A673 (cell line): ENCODE results near the gene PLCD3. TPM values are rescaled to one million over a fixed set of nuclear protein-coding genes. Genes with fewer than 3 reads are reported as not detected.
A peak's percentile ranks its signal among the peaks of the same experiment; 100 is the strongest.

Experiments
- BruUV-seq: library from RNA; stranded (reverse); fragments of 400-500 nt; replicated peaks from 2 replicates; lab custom pipeline; 2021; lab: Mats Ljungman, UMichigan
- CTCF ChIA-PET: fragments of 300-600 bp; sonication (Branson Sonifier 250); formaldehyde crosslinking; loops from one replicate; lab custom pipeline; 2022; ENCODE audit warnings: antibody characterized with exemption; lab: Charles Lee
- POLR2A ChIA-PET: fragments of 300-600 bp; sonication (Branson Sonifier 250); formaldehyde crosslinking; loops from one replicate; lab custom pipeline; 2022; ENCODE audit warnings: antibody characterized with exemption; ENCODE audit not compliant: low non-redundant PET; lab: Charles Lee
- DNase-seq: peaks from one replicate; pipeline ENCODE4 v3.0.0-alpha.2; 2015; ENCODE audit warnings: low spot score
- H3K27ac ChIP-seq: fragments of 200-600 bp; sonication (generic); 2 replicates; pipeline ENCODE4 v1.5.1; 2016; ENCODE audit warnings: mixed run types, low read depth, mild to moderate bottlenecking, mixed read lengths, antibody characterized with exemption, low read length; ENCODE audit not compliant: poor library complexity, severe bottlenecking
- H3K27me3 ChIP-seq: fragments of 200-600 bp; sonication (generic); replicated peaks from 2 replicates; pipeline ENCODE4 v1.6.1; 2017; ENCODE audit warnings: mixed run types, low read depth, mild to moderate bottlenecking, mixed read lengths, antibody characterized with exemption, low read length; ENCODE audit not compliant: insufficient read depth, poor library complexity
- H3K36me3 ChIP-seq: fragments of 200-600 bp; sonication (generic); 2 replicates; pipeline ENCODE4 v1.6.1; 2016; ENCODE audit warnings: mixed run types, mild to moderate bottlenecking, mixed read lengths, antibody characterized with exemption, low read length; ENCODE audit not compliant: insufficient read depth, poor library complexity, severe bottlenecking
- H3K4me1 ChIP-seq: fragments of 200-600 bp; sonication (generic); 2 replicates; pipeline ENCODE4 v1.6.1; 2017; ENCODE audit warnings: mixed run types, mild to moderate bottlenecking, mixed read lengths, antibody characterized with exemption, low read length; ENCODE audit not compliant: insufficient read depth, poor library complexity, severe bottlenecking
- H3K4me3 ChIP-seq: fragments of 200-600 bp; sonication (generic); 2 replicates; pipeline ENCODE4 v1.5.1; 2016; ENCODE audit warnings: low read depth, mixed run types, mild to moderate bottlenecking, mixed read lengths, low read length; ENCODE audit not compliant: poor library complexity, severe bottlenecking
- H3K9me3 ChIP-seq: fragments of 200-600 bp; sonication (generic); 2 replicates; pipeline ENCODE4 v1.6.1; 2016; ENCODE audit warnings: mixed run types, low read depth, mild to moderate bottlenecking, mixed read lengths, antibody characterized with exemption, low read length; ENCODE audit not compliant: poor library complexity, severe bottlenecking
- CTCF ChIP-seq: fragments of 300-800, 200-600 bp; sonication (generic); conservative IDR thresholded peaks from 2 replicates; pipeline ENCODE4 v1.5.1; 2017; ENCODE audit warnings: low read depth, mild to moderate bottlenecking, antibody characterized with exemption, low read length, moderate library complexity, mixed read lengths
- EZH2 ChIP-seq: fragments of 200-600 bp; sonication (generic); IDR thresholded peaks from 2 replicates; pipeline ENCODE4 v1.6.1; 2017; ENCODE audit warnings: borderline replicate concordance, low read depth, mild to moderate bottlenecking, mixed read lengths, antibody characterized with exemption, low read length; ENCODE audit not compliant: poor library complexity, severe bottlenecking
- intact Hi-C: fragments of 100-400 bp; cut with micrococcal nuclease; formaldehyde crosslinking; loops from one replicate; pipeline ENCODE4 v1.10.0; 2022; ENCODE audit not compliant: unreplicated experiment
- total RNA-seq: library from RNA; stranded (reverse); gene quantifications from 2 replicates; pipeline ENCODE4 v1.2.3, GENCODE V29; 2021

PLCD3 gene
- total RNA-seq, 1 experiment from 2014 or later: 12.0 TPM

- H3K4me1 ChIP-seq: no peaks in the 10 kb centered on the region
- CTCF ChIA-PET: no interaction called here
- H3K36me3 ChIP-seq: no peaks in the 10 kb centered on the region
- no peaks in the 10 kb centered on the region for H3K27me3 ChIP-seq
- intact Hi-C loops: loop anchor here (5.0 to 10.0 kb wide), 2 partner anchors 253 to 354 kb away; no protein-coding TSS in a partner anchor
- DNase-seq: peak; percentile 39
- no peak overlapping the region for H3K27ac ChIP-seq
- TF ChIP-seq EZH2: no peak
- peak; percentile 67 for TF ChIP-seq CTCF
- BruUV-seq: no TSS peak
- H3K9me3 ChIP-seq: no peaks in the 10 kb centered on the region
- H3K4me3 ChIP-seq: peak overlapping the region; percentile 64
- POLR2A ChIA-PET: no interaction called here
These were observed 547 bp downstream of the PLCD3 start for GRCh38 chr17:45131616-45132319.

GRCh38 chr17:45130681-45131615 lies 1.4 kb downstream of the PLCD3 start:
- Histone ChIP-seq H3K36me3 (no peaks in the 10 kb centered on the region), H3K27ac (no peak overlapping the region), H3K27me3 (no peaks in the 10 kb centered on the region), H3K9me3 (no peaks in the 10 kb centered on the region), H3K4me1 (no peaks in the 10 kb centered on the region), H3K4me3 (peak overlapping the region; percentile 64)
- ChIA-PET POLR2A (interaction anchor here (0.6 kb wide), 1 partner anchor 17 kb away, joined by 3 read pairs; the partner anchor contains the start of gene HEXIM1), CTCF (interaction anchor here (0.6 kb wide), 1 partner anchor 82 kb away, joined by 6 read pairs; no protein-coding TSS in a partner anchor)
- intact Hi-C loops: loop anchor here (5.0 to 10.0 kb wide), 2 partner anchors 254 to 354 kb away; no protein-coding TSS in a partner anchor
- no peak for DNase-seq
- TF ChIP-seq EZH2: no peak
- no peak for TF ChIP-seq CTCF
- no TSS peak for BruUV-seq

- H3K27me3 ChIP-seq: no peaks in the 10 kb centered on the region
- H3K9me3 ChIP-seq: no peaks in the 10 kb centered on the region
- H3K27ac ChIP-seq: no peak overlapping the region
- TF ChIP-seq CTCF (no peak), EZH2 (no peak)
- intact Hi-C loops: loop anchor here (5.0 to 10.0 kb wide), 2 partner anchors 255 to 353 kb away; no protein-coding TSS in a partner anchor
- H3K36me3 ChIP-seq: no peaks in the 10 kb centered on the region
- H3K4me1 ChIP-seq: no peaks in the 10 kb centered on the region
- CTCF ChIA-PET: no interaction called here
- no TSS peak for BruUV-seq
- POLR2A ChIA-PET: no interaction called here
- DNase-seq: no peak
- H3K4me3 ChIP-seq: no peak overlapping the region
These were observed 2.2 kb downstream of the PLCD3 start for GRCh38 chr17:45129940-45130680.
